Stimulated activated CD8-positive, alpha-beta memory T cell treated with anti-CD3 and anti-CD28 coated beads, Interleukin-7, amount 100 ng/mL, for 24 hours (primary cell): Measurements from ENCODE around the gene YIPF3.
"Not testable (repeated sequence)": the region's sequence is repeated elsewhere in the genome, so short reads cannot be mapped to it uniquely, and the experiment has no call there.

Experiments used
- DNase-seq: peaks from one replicate; pipeline ENCODE4 v3.0.0-alpha.2; 2020; ENCODE audit warnings: low read depth

YIPF3 gene

GRCh38 chr6:43491750-43492661 lies 24.7 kb downstream of the YIPF3 start:
- DNase-seq: no peak

DNA sequence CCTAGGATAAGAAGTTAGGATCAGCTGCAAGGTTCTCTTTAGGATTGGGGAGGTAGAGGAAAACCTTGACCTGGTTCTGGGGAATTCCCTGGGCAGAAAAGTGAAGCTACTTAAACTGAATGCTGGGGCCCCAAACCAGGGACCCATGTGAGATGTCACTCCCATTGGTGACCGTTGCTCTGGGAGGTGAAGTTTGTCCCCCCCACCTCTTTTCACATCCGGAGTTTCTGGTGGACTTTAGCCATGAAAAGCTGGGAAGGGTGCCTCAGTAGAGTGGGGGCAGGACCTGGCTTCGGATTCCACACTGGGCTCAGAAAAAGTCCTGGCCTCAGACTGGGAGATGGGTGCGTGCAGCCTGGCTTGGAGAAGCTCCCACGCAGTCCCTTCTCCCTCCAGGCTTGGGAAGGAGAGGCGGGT lies 26.2 kb downstream of the YIPF3 start:
- no peak for DNase-seq

- DNase-seq: no peak
Observed at GRCh38 chr6:43489277-43490072, 27.3 kb downstream of the YIPF3 start.

DNA sequence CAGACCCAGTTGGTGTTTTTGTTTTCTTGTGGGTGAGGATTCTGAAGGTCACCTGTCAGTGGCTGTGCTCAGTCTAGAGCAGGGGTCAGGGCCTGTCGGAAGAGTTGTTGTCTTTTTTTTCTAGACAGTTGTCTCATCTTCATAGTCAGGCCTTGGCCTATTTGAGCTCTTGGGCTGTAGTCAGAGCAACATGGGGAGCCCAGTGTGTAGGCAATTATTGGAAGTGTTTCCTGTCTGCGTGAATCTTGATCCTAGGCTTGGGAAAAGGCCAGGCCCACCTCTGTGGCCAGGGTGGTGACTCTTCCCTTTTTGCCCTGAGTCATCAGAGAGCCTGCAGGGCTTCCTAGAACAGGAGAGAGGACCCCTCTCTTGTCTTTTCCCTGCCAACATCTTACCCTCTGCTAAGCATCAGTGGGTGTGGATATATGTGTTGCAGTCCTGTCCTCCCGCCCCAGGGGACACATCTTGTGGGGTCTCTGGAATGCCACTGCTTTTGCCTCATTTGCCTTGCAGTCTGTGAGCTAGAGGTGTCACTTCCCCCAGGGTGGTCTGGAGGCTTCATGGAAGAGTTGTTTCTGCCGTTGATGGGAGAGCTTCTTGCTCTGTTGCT lies 28.0 kb downstream of the YIPF3 start:
- no peak for DNase-seq

GRCh38 chr6:43481591-43482236 lies 35.0 kb downstream of the YIPF3 start:
- no peak for DNase-seq

DNA sequence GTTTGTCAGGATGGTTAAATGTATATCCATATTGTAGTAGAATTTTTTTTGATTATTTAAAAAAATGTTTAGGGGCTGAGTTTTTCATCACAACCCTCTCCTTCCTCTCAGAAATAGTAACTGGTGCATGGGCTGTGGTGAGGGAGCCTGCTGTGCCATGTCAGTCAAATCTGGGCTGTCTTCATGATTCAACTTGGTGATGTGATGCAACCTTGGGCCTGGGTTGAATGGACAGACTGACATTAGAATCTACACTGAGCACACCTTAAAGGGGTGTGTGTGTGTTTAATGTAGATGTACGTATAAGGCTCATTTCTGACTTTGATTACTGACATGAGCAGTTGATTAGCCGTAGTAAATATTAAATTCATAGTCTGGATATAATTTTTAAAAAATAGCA lies 35.7 kb downstream of the YIPF3 start:
- no peak for DNase-seq

- no peak for DNase-seq
Observed at GRCh38 chr6:43478008-43478372, 38.7 kb downstream of the YIPF3 start.

GRCh38 chr6:43477235-43478007 lies 39.3 kb downstream of the YIPF3 start, which contains the start of gene TJAP1:
TJAP1 (plus strand) TSS chr6:43477570; CDS start chr6:43499002, 21,432 bp downstream.
- peak; percentile 97 for DNase-seq

DNA sequence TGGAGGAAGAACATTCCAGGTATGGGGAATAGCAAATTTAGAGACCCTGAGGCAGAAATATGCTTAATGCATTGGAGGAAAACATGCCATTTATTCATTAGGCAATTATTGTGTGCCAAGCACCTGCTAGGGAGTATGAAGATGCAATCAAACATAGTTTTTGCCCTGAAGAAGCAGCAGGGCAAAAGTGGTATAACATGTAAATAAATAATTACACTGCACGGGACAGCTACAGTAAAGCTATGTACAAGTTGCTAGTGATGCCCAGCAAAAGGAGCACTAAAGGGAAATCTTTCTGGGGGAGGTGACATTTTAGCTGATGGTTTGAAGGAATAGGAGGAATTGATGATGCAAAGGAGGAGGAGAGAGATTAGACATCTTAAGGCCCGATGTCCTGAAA lies 40.0 kb downstream of the YIPF3 start:
- DNase-seq: no peak

DNA sequence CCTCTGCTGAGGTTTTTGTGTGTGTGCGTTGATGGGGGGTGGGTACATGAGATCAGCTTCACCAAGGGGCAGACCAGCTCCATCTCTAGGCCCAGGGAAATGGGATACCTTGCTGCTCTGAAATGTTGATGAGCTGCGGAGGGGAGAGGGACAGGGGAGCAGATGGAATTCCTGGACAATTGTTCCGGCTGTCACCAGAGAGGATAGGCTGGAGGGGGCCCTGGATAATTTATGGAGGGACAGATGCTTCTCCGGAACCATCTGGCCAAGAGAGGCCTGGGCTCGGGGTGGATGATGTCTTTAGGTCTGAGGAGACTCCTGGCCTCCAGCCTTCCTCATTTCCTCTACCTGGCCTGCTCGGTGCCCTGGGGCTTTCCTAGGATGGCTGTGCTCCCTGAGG lies 41.2 kb downstream of the YIPF3 start:
- DNase-seq: no peak

- DNase-seq: no peak
Observed at GRCh38 chr6:43472515-43472914, 44.2 kb downstream of the YIPF3 start.

DNA sequence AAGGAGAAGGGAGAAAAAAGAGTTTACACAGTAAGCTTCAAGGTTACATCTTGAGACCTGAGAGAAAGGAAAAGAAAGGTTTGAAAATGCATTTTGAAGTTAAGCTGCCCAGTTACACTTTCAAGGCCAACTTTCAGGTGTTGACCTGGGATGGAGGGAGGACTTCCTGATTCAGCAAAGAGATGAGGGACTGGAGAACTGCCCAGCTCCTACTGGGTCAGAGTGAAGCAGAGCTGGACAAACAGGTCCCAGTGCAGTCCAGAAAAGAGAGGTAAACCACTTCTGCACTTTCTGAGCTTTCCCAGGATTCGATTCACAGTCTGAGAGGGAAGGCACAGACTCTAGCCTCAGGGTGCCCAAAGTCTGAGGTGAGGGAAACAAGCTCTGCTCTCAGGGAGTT lies 45.3 kb downstream of the YIPF3 start:
- DNase-seq: no peak

DNA sequence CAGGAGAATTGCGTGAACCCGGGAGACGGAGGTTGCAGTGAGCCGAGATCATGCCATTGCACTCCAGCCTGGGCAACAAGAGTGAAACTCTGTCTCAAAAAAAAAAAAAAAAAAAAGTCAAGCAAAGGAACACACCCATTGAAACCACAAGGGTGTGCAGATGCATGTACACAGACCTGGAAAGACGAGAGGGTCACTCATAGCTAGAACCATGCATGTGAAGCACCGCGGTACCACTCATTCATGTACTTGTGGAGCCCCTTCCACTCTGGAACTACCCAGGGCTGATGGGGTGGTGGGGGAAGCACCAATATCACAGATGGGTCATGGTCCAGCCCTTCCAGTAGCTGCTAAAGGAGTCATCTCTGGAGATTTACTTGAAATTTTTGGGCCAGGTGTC lies 46.8 kb downstream of the YIPF3 start:
- DNase-seq: no peak

DNA sequence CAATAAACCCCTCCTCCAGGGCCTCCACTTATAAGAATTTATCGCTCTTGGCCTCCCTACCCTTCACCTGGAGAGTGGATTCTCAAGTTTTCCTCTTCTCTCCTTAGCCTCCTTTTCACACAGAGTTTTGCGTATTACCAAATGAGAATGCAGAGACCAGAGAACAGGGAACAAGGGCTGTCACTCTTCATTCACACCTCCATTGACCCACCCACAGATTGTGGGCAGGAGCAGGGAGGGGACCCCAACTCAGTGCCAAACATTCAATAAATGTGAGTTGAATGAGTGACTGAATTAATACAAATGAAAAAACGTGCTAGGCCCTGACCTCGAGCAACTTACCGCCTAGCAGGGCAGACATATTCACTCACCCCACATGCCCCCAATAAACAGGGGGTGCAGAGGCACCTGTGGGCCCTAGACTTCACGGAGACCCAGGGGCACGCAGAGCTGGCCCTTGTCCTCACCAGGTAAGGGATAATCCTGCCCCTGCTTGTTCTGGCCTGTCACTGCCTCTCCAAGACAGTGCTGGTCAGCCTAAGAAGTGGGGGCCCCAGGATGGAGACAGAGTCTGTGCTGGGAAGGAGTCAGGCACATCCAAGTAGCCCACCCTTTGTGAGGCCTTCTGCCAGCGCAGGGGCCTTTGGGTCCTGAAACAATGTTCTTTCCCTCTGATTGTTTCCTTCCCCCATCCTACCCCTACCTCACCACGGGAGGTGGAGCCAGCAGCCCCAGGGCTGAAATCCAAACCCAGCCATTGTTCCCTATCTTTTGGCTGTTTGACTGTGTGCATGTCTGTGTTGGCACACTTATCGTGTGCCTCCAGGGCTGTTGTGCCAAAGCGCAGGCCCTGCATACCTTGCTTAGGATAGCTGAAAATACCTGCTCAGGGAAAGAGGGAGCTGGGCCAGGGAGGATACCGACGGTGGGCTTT lies 47.7 kb downstream of the YIPF3 start:
- no peak for DNase-seq

DNA sequence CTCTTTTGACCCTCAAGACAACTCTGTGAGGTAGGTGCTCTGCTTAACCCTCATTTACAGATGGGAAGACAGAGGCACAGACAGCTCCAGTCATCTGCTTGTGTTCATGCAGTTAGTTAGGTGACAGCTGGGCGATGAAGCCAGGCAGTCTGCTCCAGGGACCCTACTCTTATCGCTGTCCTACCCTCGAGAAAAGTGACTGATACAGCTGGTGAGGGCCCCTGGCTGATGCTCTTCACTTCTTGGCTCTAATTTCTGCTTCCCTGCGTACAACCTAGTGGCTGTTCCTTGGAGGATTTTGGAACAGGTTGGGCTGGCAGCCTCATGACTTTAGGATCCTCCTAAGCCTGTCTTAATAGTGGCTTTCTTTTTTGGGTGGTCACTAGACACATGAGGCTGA lies 48.5 kb downstream of the YIPF3 start:
- DNase-seq: no peak

GRCh38 chr6:43467752-43468151 lies 49.0 kb downstream of the YIPF3 start:
- DNase-seq: no peak

DNA sequence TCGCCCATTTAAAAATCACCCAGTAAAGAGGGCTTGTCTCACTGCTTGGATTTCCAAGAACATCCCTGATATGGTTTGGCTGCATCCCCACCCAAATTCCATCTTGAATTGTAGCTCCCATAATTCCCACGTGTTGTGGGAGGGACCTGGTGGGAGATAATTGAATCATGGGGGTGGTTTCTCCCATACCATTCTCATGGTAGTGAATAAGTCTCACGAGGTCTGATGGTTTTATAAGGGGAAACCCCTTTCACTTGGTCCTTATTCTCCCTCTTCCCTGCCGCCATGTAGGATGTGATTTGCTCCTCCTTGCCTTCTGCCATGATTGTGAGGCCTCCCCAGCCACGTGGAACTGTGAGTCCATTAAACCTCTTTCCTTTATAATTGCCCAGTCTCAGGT lies 49.5 kb downstream of the YIPF3 start:
- not testable (repeated sequence) for DNase-seq

DNA sequence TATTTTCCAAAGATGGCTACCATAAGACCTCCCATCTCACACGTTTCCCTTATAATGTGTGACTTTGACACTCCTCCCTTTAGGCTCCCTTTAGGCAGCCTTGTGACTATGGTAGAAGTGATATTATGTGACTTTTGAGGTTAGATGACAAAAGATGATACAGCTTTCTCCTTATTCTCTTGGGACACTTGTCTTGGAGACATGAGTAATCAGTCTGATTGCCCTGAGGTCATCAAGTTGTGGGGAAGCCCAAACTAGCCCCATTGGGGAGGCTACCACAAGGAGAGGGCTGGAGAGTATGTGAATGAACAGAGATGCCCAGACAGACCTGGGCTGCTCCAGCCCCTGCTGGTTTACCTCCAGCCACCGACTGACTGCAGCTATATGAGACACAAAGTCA lies 50.8 kb downstream of the YIPF3 start:
- DNase-seq: no peak

DNA sequence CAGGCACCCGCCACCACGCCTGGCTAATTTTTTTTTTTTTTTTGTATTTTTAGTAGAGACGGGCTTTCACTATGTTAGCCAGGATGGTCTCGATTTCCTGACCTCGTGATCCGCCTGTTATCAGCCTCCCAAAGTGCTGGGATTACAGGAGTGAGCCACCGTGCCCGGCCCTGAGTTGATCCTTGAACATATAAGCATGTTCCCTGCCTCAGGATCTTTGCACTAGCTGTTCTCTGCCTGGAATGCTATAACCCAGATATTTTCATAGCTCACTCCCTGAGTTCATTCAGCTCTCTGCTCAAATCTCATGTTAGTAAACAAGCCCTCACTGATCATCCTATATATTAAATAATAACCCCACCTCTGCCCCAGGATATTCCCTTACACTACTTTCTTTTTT lies 52.4 kb downstream of the YIPF3 start:
- DNase-seq: no peak

DNA sequence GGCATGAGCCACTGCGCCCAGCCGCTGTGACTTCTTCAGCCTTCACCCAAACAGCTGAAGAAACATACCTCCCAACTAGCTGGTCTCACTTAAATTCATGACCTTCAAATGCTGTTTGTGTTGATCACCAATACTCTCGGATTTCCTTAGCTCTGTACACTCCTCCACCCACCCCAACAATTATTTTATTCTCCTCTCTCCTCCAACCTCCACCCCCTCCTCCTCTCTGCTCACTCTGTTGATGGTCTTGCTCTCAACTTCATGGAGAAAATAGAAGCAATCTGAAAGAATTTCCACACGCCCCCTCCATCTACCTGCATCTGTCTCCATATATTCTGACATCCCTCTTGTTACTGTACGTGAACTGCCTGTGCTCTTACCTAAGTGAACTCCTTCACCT lies 54.8 kb downstream of the YIPF3 start:
- DNase-seq: no peak
